ENCODE data around the gene BICRAL. TPM values are rescaled to one million over a fixed set of nuclear protein-coding genes. Genes with fewer than 3 reads are reported as not detected.
A peak's percentile ranks its signal among the peaks of the same experiment; 100 is the strongest.
"Not testable (repeated sequence)": the region's sequence is repeated elsewhere in the genome, so short reads cannot be mapped to it uniquely, and the experiment has no call there.

Gene BICRAL
- total and polyA plus RNA-seq, 2 of the 4 experiments (the other 2 are of a cell fraction) = 4.0 to 6.1 TPM

GRCh38 chr6:42774821-42775487, 6.9 kb upstream of the BICRAL start:
- DNase-seq = not testable (repeated sequence)

More at GRCh38 chr6:42774821-42775487, 6.9 kb upstream of the BICRAL start:
- H3K18ac ChIP-seq (ENCODE audit: low read depth, low read length); H3K56ac ChIP-seq (ENCODE audit: extremely low read depth, insufficient read depth, low read length); POLR2A ChIA-PET (ENCODE audit: unreplicated experiment); H3K23ac ChIP-seq (ENCODE audit: low read depth, low read length); H3K4me2 ChIP-seq (ENCODE audit: low read depth, low read length); H4K20me1 ChIP-seq (ENCODE audit: insufficient read depth, low read length); dilution Hi-C loops (cut with HindIII; ENCODE audit: low sequenced_read_pairs, unreplicated experiment); H4K91ac ChIP-seq (ENCODE audit: insufficient read depth, low read depth, low read length); CTCF ChIA-PET; H3K36me3 ChIP-seq (ENCODE audit: control insufficient read depth, insufficient read depth, low read length); H3K9me1 ChIP-seq (ENCODE audit: insufficient read depth, low read length); H2AK5ac ChIP-seq (ENCODE audit: low read depth, low read length); H2BK20ac ChIP-seq (ENCODE audit: low read depth, low read length); H3K79me1 ChIP-seq (ENCODE audit: low read depth in 1 of 2, low read length in 2 of 2); ATAC-seq (ENCODE audit: low read depth); intact Hi-C loops (cut with micrococcal nuclease); H2BK5ac ChIP-seq (ENCODE audit: low read depth, low read length, poor library complexity, severe bottlenecking); H3K4me1 ChIP-seq (ENCODE audit: control insufficient read depth, insufficient read depth, low read length); H3K9ac ChIP-seq (ENCODE audit: low read depth, low read length); H2BK15ac ChIP-seq (ENCODE audit: low read depth, low read length); H4K8ac ChIP-seq (ENCODE audit: low read depth in 2 of 2, low read length in 2 of 2); H2AFZ ChIP-seq (replicated peaks; ENCODE audit: low read length, poor library complexity); H3K27ac ChIP-seq (ENCODE audit: insufficient read depth, low read length); H3K27me3 ChIP-seq (ENCODE audit: control insufficient read depth, insufficient read depth, low read length); H4K5ac ChIP-seq (ENCODE audit: low read depth, low read length); H2BK120ac ChIP-seq (ENCODE audit: low read depth, low read length); H3K14ac ChIP-seq (replicated peaks; ENCODE audit: low read depth, low read length); H3K4me3 ChIP-seq (ENCODE audit: insufficient read depth, low read depth, low read length); in situ Hi-C loops (cut with MboI; ENCODE audit: low sequenced_read_pairs); H2AK9ac ChIP-seq (replicated peaks; ENCODE audit: low read depth, low read length, poor library complexity); BruUV-seq (replicated peaks); H3K9me3 ChIP-seq (ENCODE audit: control insufficient read depth, insufficient read depth, low read length): not testable (repeated sequence)
- WGBS, 2 experiments (ENCODE audit: extremely low coverage in 2 of 2, insufficient read length in 1 of 2) = no CpG with 5 or more reads among the region's 10 CpGs
- peak overlapping the region; percentile 28; the same call in 1 of the 2 replicates for H3K4ac ChIP-seq (ENCODE audit: low read depth, low read length)
